Subcutaneous abdominal adipose tissue (tissue), 5 donors: ENCODE measurements around the gene CATSPERE.
A peak's percentile ranks its signal among the peaks of the same experiment; 100 is the strongest.
"Not testable (repeated sequence)": the region's sequence is repeated elsewhere in the genome, so short reads cannot be mapped to it uniquely, and the experiment has no call there.

Experiments used
- H3K27ac ChIP-seq: one replicate; pipeline ENCODE4 v1.7.0; 2013; ENCODE audit warnings: low read depth, mild to moderate bottlenecking, inconsistent platforms, low read length, moderate library complexity
- H3K27me3 ChIP-seq, 5 donors: one replicate each; pipeline ENCODE4 v1.7.0; 2013; ENCODE audit warnings: low read length in 5 of 5, inconsistent platforms in 1 of 5; ENCODE audit not compliant: control insufficient read depth in 5 of 5, insufficient read depth in 4 of 5
- H3K36me3 ChIP-seq, 5 donors: one replicate each; pipeline ENCODE4 v1.7.0; 2013; ENCODE audit warnings: low read length in 5 of 5; ENCODE audit not compliant: control insufficient read depth in 5 of 5, insufficient read depth in 5 of 5
- H3K4me1 ChIP-seq, 5 donors: one replicate each; pipeline ENCODE4 v1.7.0; 2013; ENCODE audit warnings: low read length in 5 of 5, mild to moderate bottlenecking in 3 of 5, moderate library complexity in 1 of 5; ENCODE audit not compliant: control insufficient read depth in 5 of 5, insufficient read depth in 5 of 5
- H3K4me3 ChIP-seq, 5 donors: one replicate each; pipeline ENCODE4 v1.7.0; 2013; ENCODE audit warnings: low read length in 5 of 5, low read depth in 1 of 5
- H3K9ac ChIP-seq, 5 donors: one replicate each; pipeline ENCODE4 v1.7.0; 2013; ENCODE audit warnings: low read length in 5 of 5, mild to moderate bottlenecking in 4 of 5, moderate library complexity in 3 of 5
- H3K9me3 ChIP-seq, 5 donors: one replicate each; pipeline ENCODE4 v1.7.0; 2013; ENCODE audit warnings: low read length in 5 of 5; ENCODE audit not compliant: control insufficient read depth in 5 of 5
- donor health status: healthy.
- donor health status: healthy.
- donor health status: healthy.
- donor health status: healthy.
- donor health status: healthy.

The CATSPERE gene

DNA sequence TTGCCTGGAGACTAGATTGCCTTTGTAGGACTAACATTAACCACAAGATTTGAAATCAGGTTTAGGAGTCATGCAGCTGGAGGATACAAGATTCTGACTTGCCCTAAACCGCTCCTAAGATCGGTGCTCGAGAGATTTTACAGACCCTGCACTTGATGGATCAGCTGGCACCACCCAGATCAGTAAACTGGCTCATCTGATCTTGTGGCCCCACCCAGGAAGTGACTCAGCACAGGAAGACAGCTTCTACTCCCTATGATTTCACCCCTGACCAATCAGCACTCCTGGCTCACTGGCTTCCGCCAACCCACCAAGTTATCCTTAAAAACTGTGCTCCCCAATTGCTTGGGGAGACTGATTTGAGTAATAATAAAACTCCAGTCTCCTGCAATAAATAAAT lies 876 bp upstream of the CATSPERE start:
- no peak overlapping the region for H3K9ac ChIP-seq
- H3K4me3 ChIP-seq = peak overlapping the region in 1 of 5 donors; percentile 80
- H3K27ac ChIP-seq = no peak overlapping the region

DNA sequence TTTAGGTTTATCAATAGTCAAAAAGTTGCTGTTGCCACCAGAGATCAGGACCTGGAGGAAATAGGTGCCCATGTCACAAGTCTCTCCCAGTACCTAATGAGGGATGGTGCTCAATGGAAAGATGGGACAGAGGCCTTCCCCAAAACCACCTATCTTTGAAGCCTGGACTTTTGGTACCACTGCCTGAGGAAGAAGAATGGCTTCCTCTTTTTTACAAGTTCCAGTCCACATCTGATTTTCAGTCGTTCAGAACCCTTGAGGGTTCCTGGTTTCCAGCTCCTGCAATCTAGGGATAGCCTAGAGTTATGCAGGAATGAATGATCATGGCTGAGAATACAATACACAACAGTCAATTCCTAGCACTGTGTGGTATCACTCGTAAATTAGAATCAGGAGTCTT lies 5.7 kb downstream of the CATSPERE start:
- Histone ChIP-seq H3K4me3 (no peak overlapping the region), H3K27ac (no peak overlapping the region), H3K4me1 (peaks cover 0 to 3% (median under 1%) of the 10 kb centered on the region in 5 donors), H3K9ac (no peak overlapping the region), H3K36me3 (no peaks in the 10 kb centered on the region), H3K9me3 (peaks cover 0 to 3% (median 0%) of the 10 kb centered on the region in 5 donors), H3K27me3 (no peaks in the 10 kb centered on the region)

More for the DNA sequence above, 876 bp upstream of the CATSPERE start:
- no peaks in the 10 kb centered on the region for H3K36me3 ChIP-seq
- no peaks in the 10 kb centered on the region for H3K9me3 ChIP-seq
- H3K4me1 ChIP-seq = peaks cover 0 to 14% (median 11%) of the 10 kb centered on the region in 5 donors
- H3K27me3 ChIP-seq = no peaks in the 10 kb centered on the region

DNA sequence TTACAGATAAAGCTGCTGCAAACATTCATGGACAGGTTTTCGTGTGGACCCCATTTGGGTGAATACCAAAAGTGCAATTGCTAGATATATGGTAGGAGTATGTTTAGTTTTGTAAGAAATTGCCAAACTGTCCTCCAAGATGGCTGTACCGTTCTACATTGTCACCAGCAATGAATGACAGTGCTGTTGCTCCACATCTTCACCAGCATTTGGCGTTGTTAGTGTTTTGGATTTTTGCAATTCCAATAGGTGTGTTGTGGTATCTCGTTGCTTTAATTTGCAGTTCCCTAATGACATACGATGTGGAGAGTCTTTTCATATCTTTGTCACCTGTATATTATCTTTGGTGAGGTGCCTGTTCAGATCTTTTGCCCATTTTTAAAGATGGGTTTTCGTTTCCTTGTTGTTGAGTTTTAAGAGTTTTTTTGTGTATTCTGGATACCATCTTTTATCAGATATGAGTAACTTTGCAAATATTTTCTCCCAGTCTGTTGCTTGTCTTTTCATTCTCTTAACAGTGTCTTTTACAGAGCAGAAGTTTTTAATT lies 12.1 kb downstream of the CATSPERE start:
- Histone ChIP-seq H3K27ac (no peak overlapping the region), H3K9ac (no peak overlapping the region), H3K36me3 (no peaks in the 10 kb centered on the region), H3K27me3 (no peaks in the 10 kb centered on the region), H3K4me1 (no peaks in the 10 kb centered on the region), H3K4me3 (no peak overlapping the region), H3K9me3 (peaks cover 0 to 4% (median 0%) of the 10 kb centered on the region in 5 donors)

DNA sequence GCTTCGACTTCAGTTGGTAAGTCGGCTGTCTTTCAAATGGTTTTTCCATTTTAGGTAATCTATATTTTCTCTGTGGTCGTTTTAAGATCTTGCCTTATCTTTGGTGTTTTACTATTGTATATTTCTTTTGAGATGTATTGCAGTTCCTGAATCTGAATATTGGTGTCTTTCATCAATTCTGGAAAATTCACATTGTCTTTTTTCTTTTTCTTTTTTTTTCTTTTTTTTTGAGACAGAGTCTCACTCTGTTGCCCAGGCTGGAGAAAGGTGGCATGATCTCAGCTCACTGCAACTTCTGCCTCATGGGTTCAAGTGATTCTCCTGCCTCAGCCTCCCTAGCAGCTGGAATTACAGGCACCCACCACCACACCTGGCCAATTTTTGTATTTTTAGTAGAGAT lies 23.9 kb downstream of the CATSPERE start:
- H3K9ac ChIP-seq, H3K9me3 ChIP-seq: not testable (repeated sequence)

DNA sequence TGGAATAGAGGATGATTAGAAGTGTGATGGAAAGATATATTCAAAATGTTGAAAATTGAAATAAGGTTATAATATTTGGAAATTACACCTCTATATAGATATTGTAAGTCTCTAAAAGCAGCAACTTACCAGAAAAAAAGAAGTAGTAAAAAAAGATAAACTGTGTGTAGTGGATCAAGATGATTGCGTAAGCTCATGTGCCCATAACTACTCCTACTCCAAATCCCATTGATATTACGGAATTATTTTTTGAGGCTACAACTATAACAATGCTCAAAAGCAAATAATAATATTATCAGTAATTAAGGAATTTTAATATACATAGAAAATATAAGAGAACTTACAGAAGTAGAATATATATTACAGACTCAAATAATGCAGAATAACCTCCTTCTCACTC lies 33.6 kb downstream of the CATSPERE start:
- H3K4me1 ChIP-seq = no peaks in the 10 kb centered on the region

More for the DNA sequence above, 23.9 kb downstream of the CATSPERE start:
- H3K4me1 ChIP-seq, H3K27ac ChIP-seq, H3K27me3 ChIP-seq, H3K4me3 ChIP-seq, H3K36me3 ChIP-seq: not testable (repeated sequence)

DNA sequence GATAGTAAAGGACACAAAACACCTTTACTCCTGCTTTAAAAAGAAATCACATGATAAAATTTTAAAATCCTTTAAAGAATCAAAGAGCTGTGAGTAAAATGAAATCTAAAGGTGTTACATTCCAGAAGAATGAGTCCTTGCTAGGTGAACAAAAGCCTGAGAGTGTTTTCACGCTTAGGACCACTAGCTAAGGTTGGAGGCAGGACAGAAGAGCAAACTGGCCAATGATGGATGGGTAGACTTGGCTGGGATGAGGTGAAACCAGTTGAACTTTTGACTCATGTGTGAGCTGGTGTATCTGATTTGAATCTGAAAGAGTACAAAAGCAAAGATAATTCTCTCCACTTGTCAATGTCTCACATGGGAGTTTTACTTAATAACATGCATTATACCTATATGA lies 35.1 kb downstream of the CATSPERE start:
- Histone ChIP-seq H3K4me3 (no peak overlapping the region), H3K9me3 (peaks cover 0 to 3% (median 0%) of the 10 kb centered on the region in 5 donors), H3K27ac (no peak overlapping the region), H3K36me3 (no peaks in the 10 kb centered on the region), H3K9ac (no peak overlapping the region), H3K4me1 (no peaks in the 10 kb centered on the region), H3K27me3 (no peaks in the 10 kb centered on the region)

More for the DNA sequence above, 33.6 kb downstream of the CATSPERE start:
- Histone ChIP-seq H3K27me3 (no peaks in the 10 kb centered on the region), H3K4me3 (no peak overlapping the region), H3K36me3 (no peaks in the 10 kb centered on the region), H3K27ac (no peak overlapping the region), H3K9ac (no peak overlapping the region), H3K9me3 (peaks cover 0 to under 1% (median 0%) of the 10 kb centered on the region in 5 donors)

DNA sequence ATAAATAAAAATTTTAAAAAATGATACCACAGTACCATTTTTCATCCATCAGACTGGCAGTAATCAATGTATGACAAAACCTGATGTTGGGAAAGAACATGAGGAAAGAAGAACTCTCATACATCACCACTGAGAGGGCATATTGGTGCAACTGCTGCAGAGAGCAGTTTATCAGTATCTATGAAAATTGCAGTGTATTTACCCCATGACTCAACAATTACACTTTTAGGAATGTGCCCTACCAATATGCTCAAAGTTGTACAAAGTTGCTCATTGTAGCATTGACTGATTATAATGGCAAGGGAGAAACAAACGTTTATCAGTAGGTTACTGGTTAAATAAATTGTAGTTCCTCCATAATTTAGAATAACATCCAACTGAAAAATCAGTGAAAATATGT lies 36.7 kb downstream of the CATSPERE start:
- Histone ChIP-seq H3K9me3 (peaks cover 0 to 5% (median 0%) of the 10 kb centered on the region in 5 donors), H3K4me3 (no peak overlapping the region), H3K36me3 (no peaks in the 10 kb centered on the region)

DNA sequence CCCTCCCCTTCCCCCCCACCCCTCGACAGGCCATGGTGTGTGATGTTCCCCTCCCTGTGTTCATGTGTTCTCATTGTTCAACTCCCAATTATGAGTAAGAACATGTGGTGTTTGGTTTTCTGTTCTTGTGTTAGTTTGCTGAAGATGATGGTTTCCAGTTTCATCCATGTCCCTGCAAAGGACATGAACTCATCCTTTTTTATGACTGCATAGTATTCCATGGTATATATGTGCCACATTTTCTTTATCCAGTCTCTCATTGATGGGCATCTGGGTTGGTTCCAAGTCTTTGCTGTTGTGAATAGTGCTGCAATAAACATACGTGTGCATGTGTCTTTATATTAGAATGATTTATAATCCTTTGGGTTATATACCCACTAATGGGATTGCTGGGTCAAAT lies 38.4 kb downstream of the CATSPERE start:
- not testable (repeated sequence) for H3K36me3 ChIP-seq, H3K9ac ChIP-seq, H3K27me3 ChIP-seq, H3K4me3 ChIP-seq, H3K27ac ChIP-seq, H3K4me1 ChIP-seq, H3K9me3 ChIP-seq

More for the DNA sequence above, 36.7 kb downstream of the CATSPERE start:
- no peak overlapping the region for H3K27ac ChIP-seq
- H3K4me1 ChIP-seq = no peaks in the 10 kb centered on the region
- no peaks in the 10 kb centered on the region for H3K27me3 ChIP-seq
- no peak overlapping the region for H3K9ac ChIP-seq

DNA sequence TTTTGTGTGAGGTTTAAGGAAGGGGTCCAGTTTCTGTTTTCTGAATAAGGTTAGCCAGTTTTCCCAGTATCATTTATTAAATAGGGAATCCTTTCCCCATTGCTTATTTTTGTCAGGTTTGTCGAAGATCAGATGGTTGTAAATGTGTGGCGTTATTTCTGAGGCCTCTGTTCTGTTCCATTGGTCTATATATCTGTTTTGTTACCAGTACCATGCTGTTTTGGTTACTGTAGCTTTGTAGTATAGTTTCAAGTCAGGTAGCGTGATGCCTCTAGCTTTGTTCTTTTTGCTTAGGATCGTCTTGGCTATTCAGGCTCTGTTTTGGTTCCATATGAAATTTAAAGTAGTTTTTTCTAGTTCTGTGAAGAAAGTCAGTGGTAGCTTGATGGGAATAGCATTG lies 39.4 kb downstream of the CATSPERE start:
- not testable (repeated sequence) for H3K9ac ChIP-seq, H3K27ac ChIP-seq, H3K9me3 ChIP-seq, H3K27me3 ChIP-seq, H3K4me3 ChIP-seq, H3K4me1 ChIP-seq, H3K36me3 ChIP-seq

DNA sequence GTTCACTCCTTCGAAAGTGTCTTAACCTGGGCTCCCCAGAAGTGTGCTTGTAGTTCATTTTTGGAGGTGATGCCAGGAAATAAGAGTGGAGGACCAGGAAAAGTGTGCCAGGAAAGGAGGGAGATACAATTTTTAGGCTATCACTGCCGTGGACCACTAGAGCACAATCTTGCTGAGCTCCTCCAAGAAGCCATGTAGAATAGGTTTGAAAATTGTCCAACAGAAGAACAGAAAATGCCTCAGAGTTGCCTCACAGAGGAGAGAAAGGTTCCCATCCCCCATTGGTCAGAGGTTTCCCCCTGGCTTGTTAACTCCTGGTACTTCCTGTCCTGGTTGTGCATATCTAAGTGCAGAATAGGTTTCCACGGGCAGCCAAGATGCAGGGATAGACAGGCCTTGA lies 41.6 kb downstream of the CATSPERE start:
- no peaks in the 10 kb centered on the region for H3K36me3 ChIP-seq
- H3K4me3 ChIP-seq = no peak overlapping the region
- no peaks in the 10 kb centered on the region for H3K27me3 ChIP-seq
- no peak overlapping the region for H3K27ac ChIP-seq
- no peaks in the 10 kb centered on the region for H3K4me1 ChIP-seq
- no peak overlapping the region for H3K9ac ChIP-seq
- peaks cover 0 to 10% (median 4%) of the 10 kb centered on the region in 5 donors for H3K9me3 ChIP-seq
